C4-2B (cell line): ENCODE measurements around the gene DST.

Experiments used
- CTCF ChIP-seq: fragments of 450-650 bp; conservative IDR thresholded peaks from 2 replicates; pipeline ENCODE4 v1.5.1; 2017; ENCODE audit warnings: mild to moderate bottlenecking
- ZFX ChIP-seq: fragments of 450-650 bp; IDR thresholded peaks from 2 replicates; pipeline ENCODE4 v1.6.1; 2017

- TF ChIP-seq CTCF (no peak), ZFX (no peak)
Observed at GRCh38 chr6:56440551-56440981, 202.1 kb downstream of the DST start.
